ENCODE results near the gene DERL2.

DNA sequence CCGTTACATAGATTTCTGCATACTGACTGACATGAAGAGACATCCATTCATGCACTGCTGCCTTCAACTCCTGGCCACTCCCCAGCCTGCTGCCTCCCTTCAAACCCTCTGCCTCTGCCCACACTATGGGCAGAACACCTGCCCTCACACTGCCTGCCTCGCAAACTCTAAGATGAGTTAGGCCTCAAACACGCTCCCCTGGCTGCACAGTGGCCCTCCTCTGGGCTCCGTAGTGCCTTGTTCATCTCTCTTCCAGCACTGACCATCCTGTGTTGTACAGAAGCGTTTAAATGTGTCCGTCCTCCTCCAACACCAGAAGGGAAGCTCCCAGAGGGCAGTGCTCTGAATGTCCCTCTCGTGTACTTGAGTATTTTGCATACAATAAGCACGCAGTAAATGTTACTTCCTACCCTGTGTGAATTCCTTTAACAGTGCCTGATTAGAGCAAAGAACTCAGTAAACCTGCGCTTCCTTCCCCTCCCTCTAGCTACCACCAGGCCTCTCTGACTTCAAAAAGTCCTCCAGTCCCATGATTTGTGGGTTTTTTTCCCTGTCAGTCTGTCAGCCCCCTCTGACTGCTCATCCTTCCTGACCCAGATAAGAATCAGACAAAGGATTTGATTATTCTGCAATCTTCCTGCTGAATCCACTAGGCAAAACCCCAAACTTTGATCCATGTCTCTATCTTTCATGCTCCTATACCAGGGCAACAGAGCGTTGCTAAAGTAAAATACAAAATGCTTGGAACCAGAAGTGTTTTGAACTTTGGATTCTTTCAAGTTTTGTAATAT is 21.1 kb downstream of the DERL2 start:
- TF ChIP-seq, protein P1, sequence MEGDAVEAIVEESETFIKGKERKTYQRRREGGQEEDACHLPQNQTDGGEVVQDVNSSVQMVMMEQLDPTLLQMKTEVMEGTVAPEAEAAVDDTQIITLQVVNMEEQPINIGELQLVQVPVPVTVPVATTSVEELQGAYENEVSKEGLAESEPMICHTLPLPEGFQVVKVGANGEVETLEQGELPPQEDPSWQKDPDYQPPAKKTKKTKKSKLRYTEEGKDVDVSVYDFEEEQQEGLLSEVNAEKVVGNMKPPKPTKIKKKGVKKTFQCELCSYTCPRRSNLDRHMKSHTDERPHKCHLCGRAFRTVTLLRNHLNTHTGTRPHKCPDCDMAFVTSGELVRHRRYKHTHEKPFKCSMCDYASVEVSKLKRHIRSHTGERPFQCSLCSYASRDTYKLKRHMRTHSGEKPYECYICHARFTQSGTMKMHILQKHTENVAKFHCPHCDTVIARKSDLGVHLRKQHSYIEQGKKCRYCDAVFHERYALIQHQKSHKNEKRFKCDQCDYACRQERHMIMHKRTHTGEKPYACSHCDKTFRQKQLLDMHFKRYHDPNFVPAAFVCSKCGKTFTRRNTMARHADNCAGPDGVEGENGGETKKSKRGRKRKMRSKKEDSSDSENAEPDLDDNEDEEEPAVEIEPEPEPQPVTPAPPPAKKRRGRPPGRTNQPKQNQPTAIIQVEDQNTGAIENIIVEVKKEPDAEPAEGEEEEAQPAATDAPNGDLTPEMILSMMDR (IDR thresholded peaks at IDR 0.05) = no peak
- no peak for TF ChIP-seq POLR2A (IDR thresholded peaks at IDR 0.05)
